Measurements from ENCODE around the gene MYO9A. TPM values are rescaled to one million over a fixed set of nuclear protein-coding genes. Genes with fewer than 3 reads are reported as not detected.

Gene MYO9A
- total and polyA plus RNA-seq, 3 donors from 2014 or later, result 68.9 to 126 (median 103) TPM

DNA sequence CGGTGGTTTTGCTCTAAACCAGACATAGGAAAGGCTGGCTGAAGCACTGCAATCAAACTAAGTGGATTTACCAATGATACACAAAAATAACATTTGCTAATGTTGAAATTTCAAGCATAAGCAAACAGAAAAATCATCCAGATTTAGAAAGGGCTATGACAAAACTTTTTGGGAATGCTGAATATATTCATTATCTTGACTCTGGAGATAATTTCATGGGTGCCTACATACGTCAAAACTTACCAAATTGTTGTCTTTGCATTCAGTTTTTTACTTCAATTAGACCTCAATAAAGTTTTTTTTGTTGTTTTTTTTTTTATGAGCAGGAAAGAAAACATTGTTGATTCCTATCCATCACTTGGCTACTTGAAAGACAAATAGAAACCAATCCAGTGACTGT lies 166.8 kb downstream of the MYO9A start:
- Histone ChIP-seq H3K27me3 (no peaks in the 10 kb centered on the region), H3K9me3 (no peaks in the 10 kb centered on the region), H3K4me3 (no peak overlapping the region), H3K4me1 (no peaks in the 10 kb centered on the region), H3K27ac (no peak overlapping the region), H3K36me3 (ENCODE audit: low read depth, missing control alignments) (no peaks in the 10 kb centered on the region)
- 91% methylated on average over 2 of the region's 2 CpGs for WGBS, 2 donors
- TF ChIP-seq, protein P1, sequence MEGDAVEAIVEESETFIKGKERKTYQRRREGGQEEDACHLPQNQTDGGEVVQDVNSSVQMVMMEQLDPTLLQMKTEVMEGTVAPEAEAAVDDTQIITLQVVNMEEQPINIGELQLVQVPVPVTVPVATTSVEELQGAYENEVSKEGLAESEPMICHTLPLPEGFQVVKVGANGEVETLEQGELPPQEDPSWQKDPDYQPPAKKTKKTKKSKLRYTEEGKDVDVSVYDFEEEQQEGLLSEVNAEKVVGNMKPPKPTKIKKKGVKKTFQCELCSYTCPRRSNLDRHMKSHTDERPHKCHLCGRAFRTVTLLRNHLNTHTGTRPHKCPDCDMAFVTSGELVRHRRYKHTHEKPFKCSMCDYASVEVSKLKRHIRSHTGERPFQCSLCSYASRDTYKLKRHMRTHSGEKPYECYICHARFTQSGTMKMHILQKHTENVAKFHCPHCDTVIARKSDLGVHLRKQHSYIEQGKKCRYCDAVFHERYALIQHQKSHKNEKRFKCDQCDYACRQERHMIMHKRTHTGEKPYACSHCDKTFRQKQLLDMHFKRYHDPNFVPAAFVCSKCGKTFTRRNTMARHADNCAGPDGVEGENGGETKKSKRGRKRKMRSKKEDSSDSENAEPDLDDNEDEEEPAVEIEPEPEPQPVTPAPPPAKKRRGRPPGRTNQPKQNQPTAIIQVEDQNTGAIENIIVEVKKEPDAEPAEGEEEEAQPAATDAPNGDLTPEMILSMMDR (IDR thresholded peaks at IDR 0.05), result no peak
- TF ChIP-seq POLR2A (IDR thresholded peaks at IDR 0.05), result no peak
- DNase-seq, result no peak
- intact Hi-C loops (cut with DNase I; ENCODE audit: low total_unique reads), result no loop called here

DNA sequence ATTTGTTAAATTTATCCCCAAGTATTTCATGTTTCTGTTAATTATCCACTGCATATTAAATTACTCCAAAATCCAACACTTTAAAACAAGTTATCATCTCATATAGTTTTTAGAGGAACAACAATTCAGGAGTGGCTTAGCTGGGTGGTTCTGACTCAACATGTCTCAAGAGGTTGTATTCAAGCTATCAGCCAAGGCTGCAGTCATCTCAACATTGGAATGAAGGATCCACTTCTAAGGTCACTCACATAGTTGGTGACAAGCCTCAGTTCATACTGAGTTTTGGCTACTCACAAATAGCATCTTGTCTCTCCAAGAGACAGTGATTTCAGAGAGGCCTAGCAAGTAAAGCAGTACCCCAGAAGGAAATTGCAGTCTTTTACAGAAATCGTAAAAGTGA lies 172.9 kb downstream of the MYO9A start:
- Histone ChIP-seq H3K4me1 (no peaks in the 10 kb centered on the region), H3K9me3 (no peaks in the 10 kb centered on the region), H3K36me3 (ENCODE audit: low read depth, missing control alignments) (no peaks in the 10 kb centered on the region), H3K4me3 (no peak overlapping the region), H3K27ac (no peak overlapping the region), H3K27me3 (no peaks in the 10 kb centered on the region)
- intact Hi-C loops (cut with DNase I; ENCODE audit: low total_unique reads), result no loop called here
- no peak for TF ChIP-seq POLR2A (IDR thresholded peaks at IDR 0.05)
- TF ChIP-seq, protein P1 (IDR thresholded peaks at IDR 0.05), result no peak
- no peak for DNase-seq
- WGBS, 2 donors, result 83 to 84% methylated on average over 1 of the region's 1 CpG

DNA sequence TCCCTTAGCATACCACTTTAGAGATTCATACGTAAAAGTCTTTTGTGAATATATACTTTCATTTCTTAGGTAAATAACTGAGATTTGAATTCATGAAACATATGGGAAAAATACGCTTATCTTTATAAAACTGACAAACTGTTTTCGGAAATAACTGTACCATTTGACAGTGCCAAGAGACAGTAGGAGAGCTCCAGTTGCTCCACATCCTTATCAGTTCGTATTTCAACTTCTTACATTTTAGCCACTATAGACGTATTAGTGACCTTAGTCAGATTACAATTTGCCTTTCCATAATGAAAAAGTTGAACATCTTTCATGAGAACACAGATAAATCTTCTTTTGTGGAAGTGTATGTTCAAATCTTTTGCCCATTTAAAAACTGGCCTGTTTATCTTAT lies 174.1 kb downstream of the MYO9A start:
- TF ChIP-seq, protein P1 (IDR thresholded peaks at IDR 0.05), result no peak
- TF ChIP-seq POLR2A (IDR thresholded peaks at IDR 0.05), result no peak
- H3K9me3 ChIP-seq, result no peaks in the 10 kb centered on the region
- WGBS, 2 donors, result 79 to 80% methylated on average over 5 of the region's 5 CpGs
- no peak for DNase-seq
- H3K36me3 ChIP-seq (ENCODE audit: low read depth, missing control alignments), result no peaks in the 10 kb centered on the region
- H3K4me3 ChIP-seq, result no peak overlapping the region
- no peaks in the 10 kb centered on the region for H3K27me3 ChIP-seq
- H3K4me1 ChIP-seq, result no peaks in the 10 kb centered on the region
- H3K27ac ChIP-seq, result no peak overlapping the region
- intact Hi-C loops (cut with DNase I; ENCODE audit: low total_unique reads), result no loop called here

DNA sequence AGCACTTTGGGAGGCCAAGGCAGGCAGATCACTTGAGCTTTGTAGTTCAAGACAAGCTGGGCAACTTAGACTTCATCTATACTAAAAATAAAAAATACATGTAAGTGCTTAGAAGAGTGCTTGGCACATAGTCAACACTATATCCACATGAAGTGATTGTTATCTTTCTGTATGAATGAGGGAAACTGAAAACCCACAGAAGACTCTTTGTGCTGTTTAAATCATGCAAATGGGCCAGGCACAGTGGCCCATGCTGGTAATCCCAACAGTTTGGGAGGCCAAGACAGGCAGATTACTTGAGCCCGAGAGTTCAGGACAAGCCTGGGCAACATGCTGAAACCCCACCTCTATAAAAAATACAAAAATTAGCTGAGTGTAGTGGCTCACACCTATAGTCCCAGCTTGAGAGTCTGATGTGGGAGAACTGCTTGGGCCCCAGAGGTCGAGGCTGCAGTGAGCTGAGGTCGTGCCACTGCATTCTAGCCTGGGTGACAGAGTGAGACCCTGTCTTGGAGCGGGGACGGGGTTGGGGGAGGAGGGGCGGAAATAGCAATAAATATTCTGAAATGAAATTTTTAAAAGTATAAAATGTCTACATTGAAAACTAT lies 177.9 kb downstream of the MYO9A start:
- 88 to 91% methylated on average over 6 of the region's 6 CpGs for WGBS, 2 donors
- Histone ChIP-seq H3K36me3 (ENCODE audit: low read depth, missing control alignments) (no peaks in the 10 kb centered on the region), H3K27ac (no peak overlapping the region), H3K9me3 (no peaks in the 10 kb centered on the region), H3K4me1 (no peaks in the 10 kb centered on the region), H3K27me3 (no peaks in the 10 kb centered on the region), H3K4me3 (no peak overlapping the region)
- intact Hi-C loops (cut with DNase I; ENCODE audit: low total_unique reads), result no loop called here
- DNase-seq, result no peak
- TF ChIP-seq, protein P1 (IDR thresholded peaks at IDR 0.05), result no peak
- no peak for TF ChIP-seq POLR2A (IDR thresholded peaks at IDR 0.05)

DNA sequence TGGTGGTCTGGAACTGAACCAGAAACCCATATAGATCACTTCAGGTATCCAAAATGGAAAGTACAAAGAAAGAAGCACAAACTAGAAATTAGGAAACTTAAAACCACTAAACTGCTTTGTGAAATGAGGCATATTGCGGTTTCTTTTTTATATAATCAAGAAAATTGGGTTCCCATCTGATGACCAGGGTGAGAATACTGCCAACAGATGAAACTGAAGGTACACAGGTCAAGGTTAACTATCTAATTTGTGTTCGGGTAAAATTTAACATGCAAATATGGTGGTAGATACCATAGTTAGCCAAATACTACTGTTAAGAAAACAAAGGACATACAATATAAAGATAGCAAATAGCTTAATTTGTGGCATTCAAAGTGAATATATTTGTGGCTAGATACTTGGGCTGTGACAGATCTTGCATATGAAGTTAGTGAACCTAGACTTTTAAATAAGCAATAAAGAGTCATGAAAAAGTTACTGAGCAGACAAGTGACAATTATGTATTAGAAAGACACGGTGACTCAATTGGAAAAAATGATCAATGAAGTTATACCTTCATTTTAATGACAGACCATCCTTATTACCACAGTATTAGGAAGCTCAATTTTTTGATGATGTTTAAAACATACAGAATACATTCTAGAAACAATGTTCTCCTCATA lies 180.2 kb downstream of the MYO9A start:
- 85 to 87% methylated on average over 3 of the region's 3 CpGs for WGBS, 2 donors
- Histone ChIP-seq H3K36me3 (ENCODE audit: low read depth, missing control alignments) (no peaks in the 10 kb centered on the region), H3K4me1 (no peaks in the 10 kb centered on the region), H3K4me3 (no peak overlapping the region), H3K27ac (no peak overlapping the region), H3K27me3 (no peaks in the 10 kb centered on the region), H3K9me3 (no peaks in the 10 kb centered on the region)
- DNase-seq, result no peak
- intact Hi-C loops (cut with DNase I; ENCODE audit: low total_unique reads), result no loop called here
- no peak for TF ChIP-seq POLR2A (IDR thresholded peaks at IDR 0.05)
- TF ChIP-seq, protein P1 (IDR thresholded peaks at IDR 0.05), result no peak
